ENCODE data around the gene FYB2.

GRCh38 chr1:56830052-56830451 lies 10.8 kb upstream of the FYB2 start:
- TF ChIP-seq, protein P1, sequence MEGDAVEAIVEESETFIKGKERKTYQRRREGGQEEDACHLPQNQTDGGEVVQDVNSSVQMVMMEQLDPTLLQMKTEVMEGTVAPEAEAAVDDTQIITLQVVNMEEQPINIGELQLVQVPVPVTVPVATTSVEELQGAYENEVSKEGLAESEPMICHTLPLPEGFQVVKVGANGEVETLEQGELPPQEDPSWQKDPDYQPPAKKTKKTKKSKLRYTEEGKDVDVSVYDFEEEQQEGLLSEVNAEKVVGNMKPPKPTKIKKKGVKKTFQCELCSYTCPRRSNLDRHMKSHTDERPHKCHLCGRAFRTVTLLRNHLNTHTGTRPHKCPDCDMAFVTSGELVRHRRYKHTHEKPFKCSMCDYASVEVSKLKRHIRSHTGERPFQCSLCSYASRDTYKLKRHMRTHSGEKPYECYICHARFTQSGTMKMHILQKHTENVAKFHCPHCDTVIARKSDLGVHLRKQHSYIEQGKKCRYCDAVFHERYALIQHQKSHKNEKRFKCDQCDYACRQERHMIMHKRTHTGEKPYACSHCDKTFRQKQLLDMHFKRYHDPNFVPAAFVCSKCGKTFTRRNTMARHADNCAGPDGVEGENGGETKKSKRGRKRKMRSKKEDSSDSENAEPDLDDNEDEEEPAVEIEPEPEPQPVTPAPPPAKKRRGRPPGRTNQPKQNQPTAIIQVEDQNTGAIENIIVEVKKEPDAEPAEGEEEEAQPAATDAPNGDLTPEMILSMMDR (IDR thresholded peaks at IDR 0.05; ENCODE audit: poor library complexity): no peak
- no peak for TF ChIP-seq EZH2 (IDR thresholded peaks at IDR 0.05; ENCODE audit: borderline replicate concordance)
- no peak for TF ChIP-seq EZH2phosphoT487 (IDR thresholded peaks at IDR 0.05; ENCODE audit: low read depth, severe bottlenecking, unreplicated experiment)
